Neuronal stem cell (in vitro differentiated cells): ENCODE measurements around the gene ADCY2.
A peak's percentile ranks its signal among the peaks of the same experiment; 100 is the strongest.

Experiments
- DNase-seq: peaks from one replicate; pipeline ENCODE4 v3.0.0-alpha.2; 2013; ENCODE audit warnings: low spot score
- H2AFZ ChIP-seq: one replicate; pipeline ENCODE4 v1.6.1; 2013; ENCODE audit warnings: mild to moderate bottlenecking, low read length, inconsistent platforms
- H2AK5ac ChIP-seq: 2 replicates; pipeline ENCODE4 v1.6.1; 2013; ENCODE audit warnings: low read depth, mild to moderate bottlenecking, inconsistent platforms, low read length, moderate library complexity, mixed read lengths
- H2BK120ac ChIP-seq: 2 replicates; pipeline ENCODE4 v1.6.1; 2013; ENCODE audit warnings: low read depth, mild to moderate bottlenecking, inconsistent platforms, low read length, moderate library complexity, mixed read lengths
- H2BK12ac ChIP-seq: one replicate; pipeline ENCODE4 v1.6.1; 2013; ENCODE audit warnings: low read length, inconsistent platforms
- H2BK15ac ChIP-seq: 2 replicates; pipeline ENCODE4 v1.6.1; 2013; ENCODE audit warnings: mild to moderate bottlenecking, low read length, inconsistent platforms, mixed read lengths
- H2BK5ac ChIP-seq: one replicate; pipeline ENCODE4 v1.6.1; 2013; ENCODE audit warnings: inconsistent platforms, mild to moderate bottlenecking, low read length, moderate library complexity
- H3K14ac ChIP-seq: one replicate; pipeline ENCODE4 v1.6.1; 2013; ENCODE audit warnings: low read length, inconsistent platforms
- H3K18ac ChIP-seq: 2 replicates; pipeline ENCODE4 v1.6.1; 2013; ENCODE audit warnings: low read length, inconsistent platforms
- H3K23ac ChIP-seq: 2 replicates; pipeline ENCODE4 v1.6.1; 2013; ENCODE audit warnings: low read depth, mild to moderate bottlenecking, mixed read lengths, low read length, inconsistent platforms; ENCODE audit not compliant: poor library complexity
- H3K27ac ChIP-seq: replicated peaks from 3 replicates; pipeline ENCODE4 v1.5.1; 2013; ENCODE audit warnings: low read length, inconsistent platforms
- H3K27me3 ChIP-seq, 3 experiments: 2 replicates each; pipeline ENCODE4 v1.6.1; 2013; ENCODE audit warnings: low read length in 3 of 3, mild to moderate bottlenecking in 2 of 3, inconsistent platforms in 1 of 3, low read depth in 1 of 3, mixed read lengths in 1 of 3, moderate library complexity in 1 of 3; ENCODE audit not compliant: control insufficient read depth in 3 of 3, insufficient read depth in 3 of 3
- H3K36me3 ChIP-seq, 2 donors: replicated peaks in 1 of 2; 2 replicates each; pipeline ENCODE4 v1.6.1; 2013; ENCODE audit warnings: low read length in 2 of 2; ENCODE audit not compliant: control insufficient read depth in 2 of 2, insufficient read depth in 2 of 2
- H3K4ac ChIP-seq: 2 replicates; pipeline ENCODE4 v1.6.1; 2013; ENCODE audit warnings: inconsistent platforms, mild to moderate bottlenecking, low read length, moderate library complexity
- H3K4me1 ChIP-seq, 2 donors: 1 replicate in 1 of 2; 2 replicates in 1 of 2; pipeline ENCODE4 v1.6.1; 2013; ENCODE audit warnings: low read length in 2 of 2, low read depth in 1 of 2; ENCODE audit not compliant: control insufficient read depth in 2 of 2, insufficient read depth in 1 of 2
- H3K4me2 ChIP-seq: one replicate; pipeline ENCODE4 v1.6.1; 2013; ENCODE audit warnings: mild to moderate bottlenecking, low read length, inconsistent platforms; ENCODE audit not compliant: insufficient read depth, poor library complexity, severe bottlenecking
- H3K4me3 ChIP-seq, 2 donors: 2 replicates each; pipeline ENCODE4 v1.5.1; 2013; ENCODE audit warnings: low read length in 2 of 2, mild to moderate bottlenecking in 2 of 2, inconsistent platforms in 1 of 2, moderate library complexity in 1 of 2
- H3K79me1 ChIP-seq: one replicate; pipeline ENCODE4 v1.6.1; 2013; ENCODE audit warnings: low read depth, mild to moderate bottlenecking, inconsistent platforms, low read length, moderate library complexity
- H3K9ac ChIP-seq: one replicate; pipeline ENCODE4 v1.6.1; 2013; ENCODE audit warnings: mild to moderate bottlenecking, low read depth, low read length, inconsistent platforms; ENCODE audit not compliant: poor library complexity
- H3K9me3 ChIP-seq, 2 donors: replicated peaks in 1 of 2; 2 replicates each; pipeline versions ENCODE3 to v1.6.1; 2013; ENCODE audit warnings: low read length in 2 of 2, mild to moderate bottlenecking in 2 of 2, inconsistent platforms in 1 of 2, low read depth in 1 of 2, mixed read lengths in 1 of 2, moderate library complexity in 1 of 2; ENCODE audit not compliant: control insufficient read depth in 2 of 2, insufficient read depth in 1 of 2
- H4K8ac ChIP-seq: one replicate; pipeline ENCODE4 v1.6.1; 2013; ENCODE audit warnings: low read depth, mild to moderate bottlenecking, inconsistent platforms, low read length, moderate library complexity
- H4K91ac ChIP-seq: one replicate; pipeline ENCODE4 v1.6.1; 2013; ENCODE audit warnings: low read length, low read depth, mild to moderate bottlenecking, inconsistent platforms; ENCODE audit not compliant: poor library complexity
- WGBS, 2 donors: extraction: QIAGEN DNeasy Blood & Tissue Kit; methylation state at CpG; one replicate each; pipeline ENCODE4 v1.1.7; 2013; ENCODE audit warnings: missing lambda C conversion rate in 2 of 2, mixed read lengths in 1 of 2; ENCODE audit not compliant: insufficient read length in 2 of 2, insufficient replicate concordance in 1 of 2; ENCODE audit errors: extremely low coverage in 2 of 2; 5-methylcytosine and 5-hydroxymethylcytosine counted together

ADCY2 gene

DNA sequence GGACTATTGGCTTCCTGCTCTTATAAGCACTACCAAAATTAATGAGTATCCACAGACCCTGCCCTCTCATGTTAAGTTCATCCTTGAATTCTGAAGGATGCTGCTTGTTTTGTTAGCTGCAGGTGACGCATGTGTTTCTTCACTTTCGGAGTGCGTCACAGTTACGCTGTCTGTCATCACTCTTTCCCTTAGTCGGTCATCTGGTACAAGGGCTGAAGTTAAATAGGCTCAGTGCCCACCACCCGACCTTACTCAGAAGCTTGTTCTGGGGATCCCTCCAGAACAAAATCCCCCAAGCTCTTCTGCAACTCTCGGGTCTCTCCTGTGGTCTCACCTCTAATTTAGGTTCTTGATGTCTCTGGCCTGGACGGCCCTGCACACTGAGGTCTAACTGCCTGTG lies 51.0 kb downstream of the ADCY2 start:
- Histone ChIP-seq H3K4ac (no peak overlapping the region), H2BK5ac (peak overlapping the region; percentile 13), H2BK12ac (no peak overlapping the region), H4K91ac (no peak overlapping the region), H3K4me2 (no peak overlapping the region), H3K36me3 (no peaks in the 10 kb centered on the region), H2AFZ (no peak overlapping the region), H3K27ac (no peak overlapping the region), H3K14ac (no peak overlapping the region), H3K23ac (no peak overlapping the region), H2AK5ac (no peak overlapping the region), H2BK120ac (no peak overlapping the region), H3K79me1 (peaks cover 2% of the 10 kb centered on the region), H3K4me3 (no peak overlapping the region), H3K9me3 (peaks cover 3 to 12% of the 10 kb centered on the region in 2 donors), H3K4me1 (peaks cover 6 to 12% of the 10 kb centered on the region in 2 donors), H2BK15ac (no peak overlapping the region), H3K27me3 (no peaks in the 10 kb centered on the region), H4K8ac (no peak overlapping the region), H3K9ac (no peak overlapping the region), H3K18ac (peak overlapping the region; percentile 20)
- WGBS, 2 donors = no CpG with 5 or more reads among the region's 8 CpGs
- DNase-seq = no peak

DNA sequence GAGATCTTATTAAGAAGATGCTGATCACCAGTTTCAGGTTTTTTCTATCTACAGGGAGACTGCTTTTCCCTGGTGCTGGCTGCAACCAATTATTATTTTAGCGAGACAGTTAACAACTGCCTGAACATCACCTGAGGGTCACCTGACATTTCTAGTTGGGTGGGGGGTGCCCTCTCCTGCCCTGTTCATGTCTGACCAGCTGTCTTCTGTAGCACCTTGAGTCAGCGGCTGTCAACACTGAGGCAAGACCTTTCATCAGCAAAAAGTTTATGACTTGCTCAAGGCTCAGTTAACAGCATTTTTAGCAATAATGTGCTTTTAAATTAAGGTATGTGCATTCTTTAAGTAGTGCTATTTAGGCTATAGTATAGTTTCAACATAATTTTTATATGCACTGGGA lies 58.0 kb downstream of the ADCY2 start:
- Histone ChIP-seq H3K18ac (no peak overlapping the region), H3K9ac (no peak overlapping the region), H3K36me3 (no peaks in the 10 kb centered on the region), H3K4me1 (peaks cover 0 to 2% of the 10 kb centered on the region in 2 donors), H4K8ac (no peak overlapping the region), H2BK120ac (no peak overlapping the region), H3K4me2 (no peak overlapping the region), H3K27me3 (no peaks in the 10 kb centered on the region), H2BK15ac (no peak overlapping the region), H4K91ac (no peak overlapping the region), H3K4ac (no peak overlapping the region), H2AK5ac (no peak overlapping the region), H3K14ac (no peak overlapping the region), H3K79me1 (no peaks in the 10 kb centered on the region), H3K4me3 (no peak overlapping the region), H2BK5ac (no peak overlapping the region), H3K9me3 (peaks cover 4 to 20% of the 10 kb centered on the region in 2 donors), H3K27ac (no peak overlapping the region), H2BK12ac (no peak overlapping the region), H2AFZ (no peak overlapping the region), H3K23ac (no peak overlapping the region)
- no CpG with 5 or more reads among the region's 2 CpGs for WGBS, 2 donors
- DNase-seq = no peak

DNA sequence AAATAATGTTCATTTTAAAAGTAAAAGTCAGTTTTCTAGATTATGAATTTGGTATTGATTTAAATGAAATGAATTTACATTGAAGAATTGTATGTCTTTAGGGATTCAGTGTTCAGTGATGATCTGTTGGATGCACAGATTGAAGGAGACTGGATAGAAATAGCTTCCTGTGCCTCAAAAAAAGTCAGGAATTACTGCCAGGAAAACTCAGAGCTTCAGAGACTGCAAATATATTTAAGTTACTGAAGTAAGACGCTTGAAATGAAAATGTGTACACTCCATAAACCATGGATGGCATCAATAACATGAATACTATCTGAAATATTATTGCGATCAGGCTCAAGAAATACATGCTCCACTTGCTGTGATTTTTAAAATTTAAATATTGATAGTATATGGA lies 60.3 kb downstream of the ADCY2 start:
- Histone ChIP-seq H3K4me2 (no peak overlapping the region), H3K23ac (no peak overlapping the region)
- WGBS, 2 donors = no CpG with 5 or more reads among the region's 2 CpGs

DNA sequence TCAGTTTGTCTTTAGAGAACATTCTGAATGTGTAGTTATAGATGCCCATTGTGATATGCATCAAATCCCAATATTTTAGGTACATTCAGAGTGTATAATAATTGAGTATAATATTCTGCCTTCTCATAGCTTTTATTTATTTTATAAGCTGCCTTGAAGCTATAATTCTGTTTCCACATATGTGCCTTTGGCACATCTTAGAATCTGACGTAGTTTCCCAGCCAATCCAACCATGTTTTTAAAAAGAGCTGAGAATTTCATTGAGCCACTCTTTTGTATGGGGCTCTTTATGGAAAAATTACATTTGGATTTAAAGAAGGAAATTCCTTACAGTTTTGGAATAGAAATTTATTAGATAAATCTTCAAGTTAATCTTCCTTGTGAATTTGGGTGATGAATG lies 65.4 kb downstream of the ADCY2 start:
- Histone ChIP-seq H2AFZ (no peak overlapping the region), H2BK5ac (no peak overlapping the region), H2BK120ac (no peak overlapping the region), H3K27me3 (no peaks in the 10 kb centered on the region), H3K23ac (no peak overlapping the region), H3K9ac (no peak overlapping the region), H2BK12ac (no peak overlapping the region), H3K36me3 (no peaks in the 10 kb centered on the region), H3K4me2 (no peak overlapping the region), H3K4me3 (no peak overlapping the region), H4K91ac (no peak overlapping the region), H3K14ac (no peak overlapping the region), H2BK15ac (no peak overlapping the region), H3K79me1 (no peaks in the 10 kb centered on the region), H4K8ac (no peak overlapping the region), H3K4ac (no peak overlapping the region), H2AK5ac (no peak overlapping the region), H3K18ac (no peak overlapping the region), H3K9me3 (peaks cover 4 to 8% of the 10 kb centered on the region in 2 donors), H3K4me1 (peaks cover 0 to 1% of the 10 kb centered on the region in 2 donors), H3K27ac (no peak overlapping the region)
- WGBS, 2 donors = no CpG with 5 or more reads among the region's 1 CpG
- DNase-seq = no peak

More for the DNA sequence above, 60.3 kb downstream of the ADCY2 start:
- H3K36me3 ChIP-seq = no peaks in the 10 kb centered on the region
- no peak overlapping the region for H2BK15ac ChIP-seq
- H3K9me3 ChIP-seq = peaks cover 4 to 8% of the 10 kb centered on the region in 2 donors
- H2BK5ac ChIP-seq = no peak overlapping the region
- H3K4me3 ChIP-seq = no peak overlapping the region
- H3K4ac ChIP-seq = no peak overlapping the region
- H3K27ac ChIP-seq = no peak overlapping the region
- no peak overlapping the region for H3K14ac ChIP-seq
- no peaks in the 10 kb centered on the region for H3K79me1 ChIP-seq
- no peak overlapping the region for H2AK5ac ChIP-seq
- no peak for DNase-seq
- no peaks in the 10 kb centered on the region for H3K27me3 ChIP-seq
- no peak overlapping the region for H3K9ac ChIP-seq
- H2AFZ ChIP-seq = no peak overlapping the region
- no peak overlapping the region for H4K8ac ChIP-seq
- H3K18ac ChIP-seq = no peak overlapping the region
- no peak overlapping the region for H2BK12ac ChIP-seq
- H2BK120ac ChIP-seq = no peak overlapping the region
- no peak overlapping the region for H4K91ac ChIP-seq
- peaks cover 0 to 2% of the 10 kb centered on the region in 2 donors for H3K4me1 ChIP-seq
